ENCODE results near the gene RIOX2. TPM values are rescaled to one million over a fixed set of nuclear protein-coding genes. Genes with fewer than 3 reads are reported as not detected.

Gene RIOX2
- total and polyA plus RNA-seq, 8 donors, result 9.9 to 25.7 (median 17.0) TPM

- no peak for TF ChIP-seq CTCF (IDR thresholded peaks at IDR 0.05)
- no peaks in the 10 kb centered on the region for H3K4me1 ChIP-seq
- no peaks in the 10 kb centered on the region for H3K9me3 ChIP-seq
- no peaks in the 10 kb centered on the region for H3K27me3 ChIP-seq
- H3K36me3 ChIP-seq, result no peaks in the 10 kb centered on the region
- DNase-seq (no peak), ATAC-seq (no peak), FAIRE-seq (no peak)
- intact Hi-C loops (cut with DNase I), result no loop called here
- H3K4me3 ChIP-seq, result no peak overlapping the region
- WGBS, 2 donors, result 75 to 76% methylated on average over 2 of the region's 2 CpGs
- no peak overlapping the region for H3K27ac ChIP-seq
These were observed 33.2 kb upstream of the RIOX2 start for GRCh38 chr3:98005438-98005837.

- ATAC-seq (no peak), DNase-seq (no peak), FAIRE-seq (no peak)
- Histone ChIP-seq H3K4me3 (no peak overlapping the region), H3K27ac (no peak overlapping the region), H3K4me1 (no peaks in the 10 kb centered on the region), H3K27me3 (no peaks in the 10 kb centered on the region), H3K36me3 (no peaks in the 10 kb centered on the region), H3K9me3 (no peaks in the 10 kb centered on the region)
- TF ChIP-seq CTCF (IDR thresholded peaks at IDR 0.05), result no peak
- intact Hi-C loops (cut with DNase I), result no loop called here
- 72 to 76% methylated on average over 3 of the region's 3 CpGs for WGBS, 2 donors
These were observed 32.5 kb upstream of the RIOX2 start for GRCh38 chr3:98004721-98005120.

- DNase-seq (no peak), FAIRE-seq (no peak), ATAC-seq (no peak)
- Histone ChIP-seq H3K4me1 (no peaks in the 10 kb centered on the region), H3K27me3 (no peaks in the 10 kb centered on the region), H3K36me3 (no peaks in the 10 kb centered on the region), H3K27ac (no peak overlapping the region), H3K9me3 (no peaks in the 10 kb centered on the region), H3K4me3 (no peak overlapping the region)
- TF ChIP-seq CTCF (IDR thresholded peaks at IDR 0.05), result no peak
- WGBS, 2 donors, result 40 to 47% methylated on average over 2 of the region's 2 CpGs
- intact Hi-C loops (cut with DNase I), result no loop called here
These were observed 31.2 kb upstream of the RIOX2 start for GRCh38 chr3:98003306-98003969.

- no peaks in the 10 kb centered on the region for H3K4me1 ChIP-seq
- H3K27ac ChIP-seq, result no peak overlapping the region
- DNase-seq (no peak), ATAC-seq (no peak), FAIRE-seq (no peak)
- H3K27me3 ChIP-seq, result no peaks in the 10 kb centered on the region
- intact Hi-C loops (cut with DNase I), result no loop called here
- no peak for TF ChIP-seq CTCF (IDR thresholded peaks at IDR 0.05)
- H3K4me3 ChIP-seq, result no peak overlapping the region
- H3K9me3 ChIP-seq, result no peaks in the 10 kb centered on the region
- 95 to 97% methylated on average over 1 of the region's 1 CpG for WGBS, 2 donors
- no peaks in the 10 kb centered on the region for H3K36me3 ChIP-seq
These were observed 30.5 kb upstream of the RIOX2 start for GRCh38 chr3:98002717-98003116.

GRCh38 chr3:97999994-98000393 is 27.8 kb upstream of the RIOX2 start:
- no peaks in the 10 kb centered on the region for H3K36me3 ChIP-seq
- intact Hi-C loops (cut with DNase I), result no loop called here
- ATAC-seq (no peak), FAIRE-seq (no peak), DNase-seq (no peak)
- no peak overlapping the region for H3K4me3 ChIP-seq
- WGBS, 2 donors, result 8 to 18% methylated on average over 1 of the region's 1 CpG
- H3K9me3 ChIP-seq, result no peaks in the 10 kb centered on the region
- H3K4me1 ChIP-seq, result no peaks in the 10 kb centered on the region
- no peak overlapping the region for H3K27ac ChIP-seq
- no peak for TF ChIP-seq CTCF (IDR thresholded peaks at IDR 0.05)
- H3K27me3 ChIP-seq, result no peaks in the 10 kb centered on the region
